GM23338 (cell line): Measurements from ENCODE around the gene MAPK7. TPM values are rescaled to one million over a fixed set of nuclear protein-coding genes. Genes with fewer than 3 reads are reported as not detected.

ENCODE experiments used
- ATAC-seq: fragments of 200-7000 bp; cut with Tn5 transposase; 3 replicates; pipeline ENCODE4 v1.9.1; 2020
- DNase-seq: peaks from one replicate; pipeline ENCODE4 v3.0.0-alpha.2; 2015; ENCODE audit warnings: low spot score
- H2AFZ ChIP-seq: fragments of 200-600 bp; sonication (generic); 2 replicates; pipeline ENCODE4 v1.8.0; 2016; ENCODE audit warnings: antibody characterized with exemption, mild to moderate bottlenecking, moderate library complexity
- H3F3A ChIP-seq: fragments of 200-600 bp; sonication (generic); replicated peaks from 2 replicates; pipeline ENCODE4 v1.8.0; 2017; ENCODE audit warnings: antibody characterized with exemption, mixed run types, low read depth
- H3K27ac ChIP-seq: fragments of 200-600 bp; sonication (generic); 2 replicates; pipeline ENCODE4 v1.6.1; 2016; ENCODE audit warnings: low read depth
- H3K27me3 ChIP-seq: fragments of 200-600 bp; sonication (generic); 2 replicates; pipeline ENCODE4 v1.8.0; 2016; ENCODE audit warnings: mild to moderate bottlenecking, mixed run types, moderate library complexity; ENCODE audit not compliant: insufficient read depth
- H3K36me3 ChIP-seq: fragments of 200-600 bp; sonication (generic); 2 replicates; pipeline ENCODE4 v1.8.0; 2016; ENCODE audit warnings: mild to moderate bottlenecking; ENCODE audit not compliant: insufficient read depth
- H3K4me1 ChIP-seq: fragments of 200-600 bp; sonication (generic); 2 replicates; pipeline ENCODE4 v1.8.0; 2016; ENCODE audit warnings: mild to moderate bottlenecking, moderate library complexity; ENCODE audit not compliant: insufficient read depth
- H3K4me2 ChIP-seq: fragments of 200-600 bp; sonication (generic); 2 replicates; pipeline ENCODE4 v1.7.1; 2017; ENCODE audit warnings: mixed run types
- H3K4me3 ChIP-seq: fragments of 200-600 bp; sonication (generic); 2 replicates; pipeline ENCODE4 v1.6.1; 2016; ENCODE audit warnings: mixed run types
- H3K79me2 ChIP-seq: fragments of 200-600 bp; sonication (generic); replicated peaks from 2 replicates; pipeline ENCODE4 v1.8.0; 2017; ENCODE audit warnings: mild to moderate bottlenecking; ENCODE audit not compliant: insufficient read depth
- H3K9me2 ChIP-seq: fragments of 200-600 bp; sonication (generic); 2 replicates; pipeline ENCODE4 v1.8.0; 2017; ENCODE audit not compliant: insufficient read depth
- H4K20me1 ChIP-seq: fragments of 200-600 bp; sonication (generic); replicated peaks from 2 replicates; pipeline ENCODE4 v1.8.0; 2017; ENCODE audit warnings: mild to moderate bottlenecking; ENCODE audit not compliant: insufficient read depth
- H3K27ac Mint-ChIP-seq: 2 replicates; pipeline ENCODE4 v1.8.0; 2020; ENCODE audit warnings: inconsistent platforms, mild to moderate bottlenecking, moderate library complexity, mixed read lengths
- H3K27me3 Mint-ChIP-seq: 3 replicates; pipeline ENCODE4 v1.8.0; 2022; ENCODE audit warnings: low read depth, mild to moderate bottlenecking, moderate library complexity, mixed read lengths, inconsistent platforms; ENCODE audit not compliant: insufficient read depth, poor library complexity
- H3K36me3 Mint-ChIP-seq: 3 replicates; pipeline ENCODE4 v1.8.0; 2021; ENCODE audit warnings: low read depth, mild to moderate bottlenecking, inconsistent platforms, moderate library complexity, mixed read lengths
- H3K4me1 Mint-ChIP-seq: 3 replicates; pipeline ENCODE4 v1.8.0; 2020; ENCODE audit warnings: mild to moderate bottlenecking, inconsistent platforms, mixed read lengths
- H3K4me3 Mint-ChIP-seq: 3 replicates; pipeline ENCODE4 v1.8.0; 2021; ENCODE audit warnings: moderate library complexity, mild to moderate bottlenecking, inconsistent platforms, mixed read lengths
- H3K9me3 Mint-ChIP-seq: 3 replicates; pipeline ENCODE4 v1.8.0; 2020; ENCODE audit warnings: moderate library complexity, mild to moderate bottlenecking, inconsistent platforms, mixed read lengths
- CREB1 ChIP-seq: fragments of 250-450 bp; sonication (Bioruptor Pico); IDR thresholded peaks from 2 replicates; pipeline ENCODE4 v1.5.0; 2020; ENCODE audit warnings: low read depth, mild to moderate bottlenecking, moderate library complexity
- EZH2 ChIP-seq: fragments of 200-600 bp; sonication (generic); IDR thresholded peaks from one replicate; pipeline ENCODE4 v1.8.0; 2017; ENCODE audit warnings: antibody characterized with exemption, mild to moderate bottlenecking, low read depth; ENCODE audit not compliant: unreplicated experiment
- EZH2phosphoT487 ChIP-seq: fragments of 200-600 bp; sonication (generic); IDR thresholded peaks from one replicate; pipeline ENCODE4 v1.8.1; 2018; ENCODE audit warnings: antibody characterized with exemption; ENCODE audit not compliant: unreplicated experiment
- JUNB ChIP-seq: IDR thresholded peaks from one replicate; pipeline ENCODE4 v1.6.1; 2016; ENCODE audit warnings: antibody characterized with exemption; ENCODE audit not compliant: unreplicated experiment
- POLR2AphosphoS5 ChIP-seq: IDR thresholded peaks from 2 replicates; pipeline ENCODE4 v1.6.1; 2016; ENCODE audit warnings: antibody characterized with exemption, low read depth
- ZNF114 ChIP-seq: fragments of 250-450 bp; sonication (Bioruptor Pico); IDR thresholded peaks from 2 replicates; pipeline ENCODE4 v1.5.0; 2020; ENCODE audit warnings: mild to moderate bottlenecking, moderate library complexity
- ZNF331 ChIP-seq: fragments of 250-450 bp; sonication (Bioruptor Pico); IDR thresholded peaks from 2 replicates; pipeline ENCODE4 v1.5.0; 2020; ENCODE audit warnings: low read depth, mild to moderate bottlenecking, moderate library complexity
- polyA plus RNA-seq: library from polyadenylated mRNA; unstranded; fragments of >200 nt; fragmentation: Nextera tagmentation; extraction: Ambion mirVana; gene quantifications from 2 replicates; pipeline ENCODE4 v1.2.1, GENCODE V29; 2016
- total RNA-seq: library from RNA; depleted of rRNA; stranded (reverse); fragments of >200 nt; shearing (Covaris generic); gene quantifications from 2 replicates; pipeline ENCODE4 v1.2.3, GENCODE V29; 2014
- TF ChIP-seq, protein P1 (sequence below): IDR thresholded peaks from 2 replicates; pipeline ENCODE4 v1.6.1; 2016; ENCODE audit warnings: antibody characterized with exemption
- TF ChIP-seq, protein P2 (sequence below), 2 experiments: fragments of 200-600 bp in 1 of 2; sonication (generic) in 1 of 2; conservative IDR thresholded peaks; 2 replicates each; pipeline versions ENCODE4 v1.5.1 to v1.6.1; 2016 to 2017; ENCODE audit warnings: antibody characterized with exemption in 2 of 2, low read depth in 2 of 2, mild to moderate bottlenecking in 2 of 2, moderate library complexity in 1 of 2
- TF ChIP-seq, protein P3 (sequence below): IDR thresholded peaks from one replicate; pipeline ENCODE4 v1.6.1; 2018; ENCODE audit warnings: antibody characterized with exemption; ENCODE audit not compliant: unreplicated experiment

Gene MAPK7
- total and polyA plus RNA-seq, 2 experiments from 2014 or later: 15.5 to 53.1 TPM

DNA sequence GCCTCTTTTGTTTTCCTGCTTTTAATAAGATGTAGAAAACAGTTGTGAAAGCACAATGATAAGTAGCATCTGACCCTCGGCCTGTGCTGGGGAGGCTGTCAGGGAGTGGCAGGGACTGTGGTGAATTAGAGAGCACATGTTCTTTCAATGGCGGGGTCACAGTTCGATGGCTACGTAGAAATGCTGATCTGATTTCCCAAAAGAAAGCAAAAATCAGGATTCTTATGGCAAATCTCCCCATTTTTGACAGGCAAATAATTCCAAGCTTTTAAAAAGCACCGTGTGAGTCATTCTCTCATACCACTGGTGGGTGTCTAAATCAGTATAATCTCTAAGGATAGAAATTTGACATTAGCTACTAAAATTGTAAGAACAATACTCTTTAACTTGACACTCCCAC, 4.2 kb upstream of the MAPK7 start:
- Mint-ChIP-seq H3K36me3 (peaks cover 2% of the 10 kb centered on the region), H3K4me1 (peaks cover 18% of the 10 kb centered on the region), H3K27ac (no peak overlapping the region), H3K9me3 (no peaks in the 10 kb centered on the region; the same call in 2 of the 3 replicates), H3K4me3 (no peak overlapping the region), H3K27me3 (peaks cover 15% of the 10 kb centered on the region)
- no peak overlapping the region for H3K27ac ChIP-seq
- H3K36me3 ChIP-seq: no peaks in the 10 kb centered on the region
- ATAC-seq: no peak
- H3K79me2 ChIP-seq: peaks cover 13% of the 10 kb centered on the region
- no peaks in the 10 kb centered on the region for H3K27me3 ChIP-seq
- no peaks in the 10 kb centered on the region for H3K9me2 ChIP-seq
- no peaks in the 10 kb centered on the region for H4K20me1 ChIP-seq
- H3K4me3 ChIP-seq: no peak overlapping the region
- H3K4me1 ChIP-seq: peaks cover 6% of the 10 kb centered on the region
- DNase-seq: no peak
- no peaks in the 10 kb centered on the region; the same call in 1 of the 2 replicates for H3F3A ChIP-seq
- H3K4me2 ChIP-seq: no peak overlapping the region
- TF ChIP-seq CREB1 (no peak), POLR2AphosphoS5 (no peak), ZNF114 (CRISPR knock-in tag) (no peak)
- TF ChIP-seq, protein P1, sequence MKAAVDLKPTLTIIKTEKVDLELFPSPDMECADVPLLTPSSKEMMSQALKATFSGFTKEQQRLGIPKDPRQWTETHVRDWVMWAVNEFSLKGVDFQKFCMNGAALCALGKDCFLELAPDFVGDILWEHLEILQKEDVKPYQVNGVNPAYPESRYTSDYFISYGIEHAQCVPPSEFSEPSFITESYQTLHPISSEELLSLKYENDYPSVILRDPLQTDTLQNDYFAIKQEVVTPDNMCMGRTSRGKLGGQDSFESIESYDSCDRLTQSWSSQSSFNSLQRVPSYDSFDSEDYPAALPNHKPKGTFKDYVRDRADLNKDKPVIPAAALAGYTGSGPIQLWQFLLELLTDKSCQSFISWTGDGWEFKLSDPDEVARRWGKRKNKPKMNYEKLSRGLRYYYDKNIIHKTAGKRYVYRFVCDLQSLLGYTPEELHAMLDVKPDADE: no peak
- TF ChIP-seq, protein P2, sequence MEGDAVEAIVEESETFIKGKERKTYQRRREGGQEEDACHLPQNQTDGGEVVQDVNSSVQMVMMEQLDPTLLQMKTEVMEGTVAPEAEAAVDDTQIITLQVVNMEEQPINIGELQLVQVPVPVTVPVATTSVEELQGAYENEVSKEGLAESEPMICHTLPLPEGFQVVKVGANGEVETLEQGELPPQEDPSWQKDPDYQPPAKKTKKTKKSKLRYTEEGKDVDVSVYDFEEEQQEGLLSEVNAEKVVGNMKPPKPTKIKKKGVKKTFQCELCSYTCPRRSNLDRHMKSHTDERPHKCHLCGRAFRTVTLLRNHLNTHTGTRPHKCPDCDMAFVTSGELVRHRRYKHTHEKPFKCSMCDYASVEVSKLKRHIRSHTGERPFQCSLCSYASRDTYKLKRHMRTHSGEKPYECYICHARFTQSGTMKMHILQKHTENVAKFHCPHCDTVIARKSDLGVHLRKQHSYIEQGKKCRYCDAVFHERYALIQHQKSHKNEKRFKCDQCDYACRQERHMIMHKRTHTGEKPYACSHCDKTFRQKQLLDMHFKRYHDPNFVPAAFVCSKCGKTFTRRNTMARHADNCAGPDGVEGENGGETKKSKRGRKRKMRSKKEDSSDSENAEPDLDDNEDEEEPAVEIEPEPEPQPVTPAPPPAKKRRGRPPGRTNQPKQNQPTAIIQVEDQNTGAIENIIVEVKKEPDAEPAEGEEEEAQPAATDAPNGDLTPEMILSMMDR (conservative IDR thresholded peaks at IDR 0.05; ENCODE audit: low read depth in 2 of 2): no peak
- H2AFZ ChIP-seq: no peak overlapping the region

DNA sequence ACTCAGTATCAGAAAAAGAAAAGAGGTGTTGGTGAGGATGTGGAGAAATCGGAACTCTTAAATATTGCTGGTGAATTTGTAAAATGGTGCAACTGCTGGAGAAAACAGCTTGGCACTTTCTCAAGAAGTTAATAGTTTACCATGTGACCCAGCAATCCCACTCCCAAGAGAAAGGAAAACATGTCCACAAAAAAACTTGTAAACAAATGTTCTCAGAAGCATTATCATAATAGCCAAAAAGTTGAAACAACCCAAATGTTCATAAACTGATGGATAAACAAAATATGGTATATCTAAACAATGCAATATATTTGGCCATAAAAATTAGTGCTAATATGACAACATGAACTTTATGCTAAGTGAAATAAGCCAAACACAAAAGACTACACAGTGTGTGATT, 2.6 kb upstream of the MAPK7 start:
- no peak for DNase-seq
- no peak for TF ChIP-seq ZNF331 (CRISPR knock-in tag)
- TF ChIP-seq EZH2phosphoT487: no peak
- TF ChIP-seq JUNB: no peak
- no peak for TF ChIP-seq EZH2
- TF ChIP-seq, protein P3, sequence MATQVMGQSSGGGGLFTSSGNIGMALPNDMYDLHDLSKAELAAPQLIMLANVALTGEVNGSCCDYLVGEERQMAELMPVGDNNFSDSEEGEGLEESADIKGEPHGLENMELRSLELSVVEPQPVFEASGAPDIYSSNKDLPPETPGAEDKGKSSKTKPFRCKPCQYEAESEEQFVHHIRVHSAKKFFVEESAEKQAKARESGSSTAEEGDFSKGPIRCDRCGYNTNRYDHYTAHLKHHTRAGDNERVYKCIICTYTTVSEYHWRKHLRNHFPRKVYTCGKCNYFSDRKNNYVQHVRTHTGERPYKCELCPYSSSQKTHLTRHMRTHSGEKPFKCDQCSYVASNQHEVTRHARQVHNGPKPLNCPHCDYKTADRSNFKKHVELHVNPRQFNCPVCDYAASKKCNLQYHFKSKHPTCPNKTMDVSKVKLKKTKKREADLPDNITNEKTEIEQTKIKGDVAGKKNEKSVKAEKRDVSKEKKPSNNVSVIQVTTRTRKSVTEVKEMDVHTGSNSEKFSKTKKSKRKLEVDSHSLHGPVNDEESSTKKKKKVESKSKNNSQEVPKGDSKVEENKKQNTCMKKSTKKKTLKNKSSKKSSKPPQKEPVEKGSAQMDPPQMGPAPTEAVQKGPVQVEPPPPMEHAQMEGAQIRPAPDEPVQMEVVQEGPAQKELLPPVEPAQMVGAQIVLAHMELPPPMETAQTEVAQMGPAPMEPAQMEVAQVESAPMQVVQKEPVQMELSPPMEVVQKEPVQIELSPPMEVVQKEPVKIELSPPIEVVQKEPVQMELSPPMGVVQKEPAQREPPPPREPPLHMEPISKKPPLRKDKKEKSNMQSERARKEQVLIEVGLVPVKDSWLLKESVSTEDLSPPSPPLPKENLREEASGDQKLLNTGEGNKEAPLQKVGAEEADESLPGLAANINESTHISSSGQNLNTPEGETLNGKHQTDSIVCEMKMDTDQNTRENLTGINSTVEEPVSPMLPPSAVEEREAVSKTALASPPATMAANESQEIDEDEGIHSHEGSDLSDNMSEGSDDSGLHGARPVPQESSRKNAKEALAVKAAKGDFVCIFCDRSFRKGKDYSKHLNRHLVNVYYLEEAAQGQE: no peak
- TF ChIP-seq CREB1: no peak
- no peak for TF ChIP-seq POLR2AphosphoS5
- TF ChIP-seq, protein P1: no peak

More for the DNA sequence above, 2.6 kb upstream of the MAPK7 start:
- H3K79me2 ChIP-seq: peaks cover 29% of the 10 kb centered on the region
- Mint-ChIP-seq H3K4me3 (peak overlapping the region; percentile 51), H3K4me1 (peaks cover 24% of the 10 kb centered on the region), H3K27me3 (peaks cover 15% of the 10 kb centered on the region), H3K36me3 (peaks cover 18% of the 10 kb centered on the region), H3K27ac (no peak overlapping the region), H3K9me3 (no peaks in the 10 kb centered on the region)
- H3K36me3 ChIP-seq: peaks cover 10% of the 10 kb centered on the region
- H3K4me3 ChIP-seq: no peak overlapping the region
- no peak overlapping the region for H2AFZ ChIP-seq
- no peaks in the 10 kb centered on the region for H3K27me3 ChIP-seq
- ATAC-seq: no peak
- H3F3A ChIP-seq: peaks cover 11% of the 10 kb centered on the region; the same call in 1 of the 2 replicates
- peaks cover 10% of the 10 kb centered on the region for H3K4me1 ChIP-seq
- peaks cover 13% of the 10 kb centered on the region for H4K20me1 ChIP-seq
- H3K9me2 ChIP-seq: no peaks in the 10 kb centered on the region
- H3K27ac ChIP-seq: no peak overlapping the region
- no peak overlapping the region for H3K4me2 ChIP-seq
